ENCODE measurements around the gene C5.

DNA sequence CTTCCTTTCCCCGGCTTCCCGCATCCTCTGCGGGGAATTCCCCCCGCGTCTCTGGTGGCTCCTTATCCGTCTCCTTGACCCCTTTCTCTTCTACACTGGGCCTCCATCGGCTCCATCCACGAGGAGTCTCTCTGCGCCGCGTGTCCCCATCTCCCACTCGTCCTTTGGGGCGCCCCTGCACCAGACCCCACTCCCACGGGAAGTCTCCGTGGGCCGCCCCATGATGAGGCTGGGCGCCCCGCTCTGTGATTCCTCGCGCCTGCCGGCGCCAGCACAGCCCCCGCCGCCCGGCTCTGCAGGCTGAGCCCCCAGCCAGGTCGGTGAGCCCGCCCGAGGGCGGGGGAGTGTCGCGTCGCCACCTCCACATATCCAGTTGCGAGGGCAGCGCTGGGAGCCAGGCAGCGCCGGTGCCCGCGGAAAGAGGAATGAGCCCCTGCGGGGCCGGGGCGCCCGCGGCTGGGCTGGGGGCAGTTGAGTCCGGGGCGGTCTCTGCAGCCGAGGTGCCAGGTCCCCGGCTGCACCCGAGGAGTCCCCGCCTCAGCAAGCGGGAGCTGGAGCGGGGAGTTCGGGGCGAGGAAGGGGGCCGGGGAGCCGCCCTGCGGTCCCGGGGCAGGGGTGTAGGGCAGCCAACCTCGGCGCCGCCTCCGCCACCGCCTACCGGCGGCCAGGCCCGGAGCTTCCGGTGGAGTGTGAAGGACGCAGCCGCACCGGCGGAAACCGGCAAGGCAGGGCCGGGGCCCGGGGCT lies 121.4 kb downstream of the C5 start:
- TF ChIP-seq NFRKB (IDR thresholded peaks at IDR 0.05): no peak
- TF ChIP-seq L3MBTL2 (conservative IDR thresholded peaks at IDR 0.05): peak; percentile 23; the same call in 1 of the 2 replicates
- no peak for TF ChIP-seq ELF4 (IDR thresholded peaks at IDR 0.05)
- TF ChIP-seq LEF1 (IDR thresholded peaks at IDR 0.05; ENCODE audit: borderline replicate concordance): no peak
- TF ChIP-seq BHLHE40 (IDR thresholded peaks at IDR 0.05; ENCODE audit: borderline replicate concordance): no peak
